Chondrocyte (in vitro differentiated cells): ENCODE data around the gene TRIM29. TPM values are rescaled to one million over a fixed set of nuclear protein-coding genes. Genes with fewer than 3 reads are reported as not detected.
A peak's percentile ranks its signal among the peaks of the same experiment; 100 is the strongest.

ENCODE experiments used
- DNase-seq: peaks from one replicate; pipeline ENCODE4 v3.0.0; 2021; ENCODE audit warnings: mixed read lengths, low spot score
- H3K27ac Mint-ChIP-seq: one replicate; pipeline ENCODE4 v1.8.0; 2021; ENCODE audit warnings: mild to moderate bottlenecking, moderate library complexity, mixed read lengths; ENCODE audit not compliant: unreplicated experiment
- H3K27me3 Mint-ChIP-seq: 2 replicates; pipeline ENCODE4 v1.8.0; 2021; ENCODE audit warnings: low read depth, mixed read lengths
- H3K36me3 Mint-ChIP-seq: 2 replicates; pipeline ENCODE4 v1.8.0; 2021; ENCODE audit warnings: low read depth, mixed read lengths
- H3K4me1 Mint-ChIP-seq: 2 replicates; pipeline ENCODE4 v1.8.0; 2021; ENCODE audit warnings: low read depth, mild to moderate bottlenecking, mixed read lengths
- H3K4me3 Mint-ChIP-seq: one replicate; pipeline ENCODE4 v1.8.0; 2021; ENCODE audit warnings: mild to moderate bottlenecking, moderate library complexity, mixed read lengths; ENCODE audit not compliant: unreplicated experiment
- H3K9me3 Mint-ChIP-seq: 2 replicates; pipeline ENCODE4 v1.8.0; 2021; ENCODE audit warnings: low read depth, mixed read lengths
- CTCF ChIP-seq: fragments of 200-600 bp; sonication (generic); IDR thresholded peaks from 2 replicates; pipeline ENCODE4 v1.5.0; 2021; ENCODE audit warnings: antibody characterized with exemption, mild to moderate bottlenecking, moderate library complexity
- total RNA-seq: library from RNA; stranded (reverse); gene quantifications from 3 replicates; pipeline ENCODE4 v1.2.1, GENCODE V29; 2021

The TRIM29 gene
- total RNA-seq, 1 donor from 2014 or later: not detected

GRCh38 chr11:120112174-120112796 is 25.6 kb downstream of the TRIM29 start:
- Mint-ChIP-seq H3K27ac (no peak overlapping the region), H3K4me3 (no peak overlapping the region), H3K9me3 (no peaks in the 10 kb centered on the region), H3K4me1 (no peaks in the 10 kb centered on the region), H3K36me3 (no peaks in the 10 kb centered on the region), H3K27me3 (peaks cover 52% of the 10 kb centered on the region)
- no peak for DNase-seq
- TF ChIP-seq CTCF: no peak

- H3K36me3 Mint-ChIP-seq: no peaks in the 10 kb centered on the region
- H3K27me3 Mint-ChIP-seq: peaks cover 69% of the 10 kb centered on the region
- no peaks in the 10 kb centered on the region for H3K9me3 Mint-ChIP-seq
- DNase-seq: no peak
- H3K4me3 Mint-ChIP-seq: no peak overlapping the region
- TF ChIP-seq CTCF: no peak
- H3K4me1 Mint-ChIP-seq: no peaks in the 10 kb centered on the region
- no peak overlapping the region for H3K27ac Mint-ChIP-seq
Measured at GRCh38 chr11:120109531-120109930, 28.4 kb downstream of the TRIM29 start.

- H3K9me3 Mint-ChIP-seq: no peaks in the 10 kb centered on the region
- no peak overlapping the region for H3K27ac Mint-ChIP-seq
- no peak for TF ChIP-seq CTCF
- H3K4me3 Mint-ChIP-seq: no peak overlapping the region
- H3K27me3 Mint-ChIP-seq: peaks cover 69% of the 10 kb centered on the region
- H3K4me1 Mint-ChIP-seq: no peaks in the 10 kb centered on the region
- no peaks in the 10 kb centered on the region for H3K36me3 Mint-ChIP-seq
- no peak for DNase-seq
Measured at GRCh38 chr11:120108785-120109168, 29.1 kb downstream of the TRIM29 start.

GRCh38 chr11:120108154-120108784 is 29.6 kb downstream of the TRIM29 start:
- TF ChIP-seq CTCF: peak; percentile 99
- no peaks in the 10 kb centered on the region for H3K9me3 Mint-ChIP-seq
- H3K4me1 Mint-ChIP-seq: no peaks in the 10 kb centered on the region
- H3K4me3 Mint-ChIP-seq: no peak overlapping the region
- no peaks in the 10 kb centered on the region for H3K36me3 Mint-ChIP-seq
- DNase-seq: no peak
- H3K27ac Mint-ChIP-seq: no peak overlapping the region
- H3K27me3 Mint-ChIP-seq: peaks cover 69% of the 10 kb centered on the region

GRCh38 chr11:120107692-120108091 is 30.2 kb downstream of the TRIM29 start:
- Mint-ChIP-seq H3K9me3 (no peaks in the 10 kb centered on the region), H3K36me3 (no peaks in the 10 kb centered on the region), H3K27ac (no peak overlapping the region), H3K4me1 (no peaks in the 10 kb centered on the region), H3K27me3 (peaks cover 70% of the 10 kb centered on the region), H3K4me3 (no peak overlapping the region)
- no peak for DNase-seq
- no peak for TF ChIP-seq CTCF
